Calu3 (cell line): ENCODE measurements around the gene LINC01488. TPM values are rescaled to one million over a fixed set of nuclear protein-coding genes. Genes with fewer than 3 reads are reported as not detected.

ENCODE experiments used
- BruUV-seq: library from RNA; stranded (reverse); fragments of 400-500 nt; replicated peaks from 2 replicates; lab custom pipeline; 2021; lab: Mats Ljungman, UMichigan
- CTCF ChIA-PET: fragments of 300-600 bp; sonication (Branson Sonifier 250); formaldehyde crosslinking; loops from one replicate; lab custom pipeline; 2022; ENCODE audit warnings: antibody characterized with exemption; lab: Charles Lee
- DNase-seq: peaks from one replicate; pipeline ENCODE4 v3.0.0; 2022
- H3K27ac Mint-ChIP-seq: one replicate; pipeline ENCODE4 v1.8.0; 2022; ENCODE audit warnings: mixed read lengths; ENCODE audit not compliant: unreplicated experiment
- H3K27me3 Mint-ChIP-seq: one replicate; pipeline ENCODE4 v1.8.0; 2022; ENCODE audit warnings: mixed read lengths; ENCODE audit not compliant: unreplicated experiment
- H3K36me3 Mint-ChIP-seq: one replicate; pipeline ENCODE4 v1.8.0; 2022; ENCODE audit warnings: mild to moderate bottlenecking, moderate library complexity, mixed read lengths; ENCODE audit not compliant: insufficient read depth, unreplicated experiment
- H3K4me1 Mint-ChIP-seq: one replicate; pipeline ENCODE4 v1.8.0; 2022; ENCODE audit warnings: mild to moderate bottlenecking, low read depth, mixed read lengths; ENCODE audit not compliant: unreplicated experiment
- H3K4me3 Mint-ChIP-seq: one replicate; pipeline ENCODE4 v1.8.0; 2022; ENCODE audit warnings: mild to moderate bottlenecking, low read depth, moderate library complexity, mixed read lengths; ENCODE audit not compliant: unreplicated experiment
- H3K9me3 Mint-ChIP-seq: one replicate; pipeline ENCODE4 v1.8.0; 2022; ENCODE audit warnings: low read depth, mixed read lengths; ENCODE audit not compliant: unreplicated experiment
- CTCF ChIP-seq: fragments of 200-600 bp; IDR thresholded peaks from one replicate; pipeline ENCODE4 v1.8.0; 2022; ENCODE audit warnings: antibody characterized with exemption; ENCODE audit not compliant: unreplicated experiment
- intact Hi-C: fragments of 100-400 bp; cut with micrococcal nuclease; formaldehyde crosslinking; loops from one replicate; pipeline ENCODE4 v1.10.0; 2022; ENCODE audit not compliant: unreplicated experiment
- total RNA-seq: library from RNA; stranded (reverse); gene quantifications from 2 replicates; pipeline ENCODE4 v1.2.3, GENCODE V29; 2022

Gene LINC01488
- total RNA-seq, 1 experiment from 2014 or later, result not detected

- Mint-ChIP-seq H3K27ac (no peak overlapping the region), H3K27me3 (no peaks in the 10 kb centered on the region), H3K4me1 (peaks cover 34% of the 10 kb centered on the region), H3K36me3 (peaks cover 10% of the 10 kb centered on the region), H3K9me3 (no peaks in the 10 kb centered on the region), H3K4me3 (no peak overlapping the region)
- no TSS peak for BruUV-seq
- intact Hi-C loops, result no loop called here
- no peak for TF ChIP-seq CTCF
- DNase-seq, result no peak
- CTCF ChIA-PET, result interaction anchor here (0.6 kb wide), 1 partner anchor 59 kb away, joined by 3 read pairs; no protein-coding TSS in a partner anchor
Measured at GRCh38 chr11:69437876-69438205, 43.6 kb upstream of the LINC01488 start.

- Mint-ChIP-seq H3K9me3 (no peaks in the 10 kb centered on the region), H3K27me3 (no peaks in the 10 kb centered on the region), H3K4me1 (peaks cover 37% of the 10 kb centered on the region), H3K36me3 (peaks cover 16% of the 10 kb centered on the region), H3K27ac (no peak overlapping the region), H3K4me3 (no peak overlapping the region)
- no TSS peak for BruUV-seq
- intact Hi-C loops, result no loop called here
- TF ChIP-seq CTCF, result no peak
- CTCF ChIA-PET, result interaction anchor here (0.6 kb wide), 1 partner anchor 59 kb away, joined by 3 read pairs; no protein-coding TSS in a partner anchor
- no peak for DNase-seq
Measured at GRCh38 chr11:69438286-69438920, 43.1 kb upstream of the LINC01488 start.

DNA sequence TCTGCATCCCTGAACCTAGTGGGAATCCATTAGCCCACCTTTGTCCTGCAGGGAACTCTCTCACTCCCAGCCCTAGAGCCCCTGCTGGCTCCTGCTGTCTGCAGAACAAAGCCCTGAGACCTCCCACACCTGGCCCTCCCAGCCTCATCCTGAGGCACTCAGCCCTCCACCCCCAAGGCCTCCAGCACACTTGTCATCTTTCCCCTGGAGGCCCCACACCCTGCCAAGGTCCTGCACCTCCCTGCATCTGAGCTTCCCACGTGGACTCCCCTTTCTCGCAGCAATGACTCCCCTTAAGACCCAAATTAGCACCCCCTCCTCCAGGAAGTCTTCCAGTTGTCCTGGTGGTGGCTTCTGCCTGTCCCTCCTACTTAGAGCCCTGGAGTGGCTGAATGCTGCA lies 42.3 kb upstream of the LINC01488 start:
- H3K4me3 Mint-ChIP-seq, result no peak overlapping the region
- CTCF ChIA-PET, result no interaction called here
- BruUV-seq, result no TSS peak
- intact Hi-C loops, result no loop called here
- peaks cover 43% of the 10 kb centered on the region for H3K4me1 Mint-ChIP-seq
- H3K27ac Mint-ChIP-seq, result no peak overlapping the region
- H3K36me3 Mint-ChIP-seq, result peaks cover 23% of the 10 kb centered on the region
- no peaks in the 10 kb centered on the region for H3K27me3 Mint-ChIP-seq
- no peak for TF ChIP-seq CTCF
- no peaks in the 10 kb centered on the region for H3K9me3 Mint-ChIP-seq
- no peak for DNase-seq

- Mint-ChIP-seq H3K36me3 (peaks cover 30% of the 10 kb centered on the region), H3K4me3 (no peak overlapping the region), H3K27me3 (no peaks in the 10 kb centered on the region), H3K9me3 (no peaks in the 10 kb centered on the region), H3K4me1 (peaks cover 50% of the 10 kb centered on the region), H3K27ac (no peak overlapping the region)
- CTCF ChIA-PET, result interaction anchor here (0.9 kb wide), 1 partner anchor 35 kb away, joined by 3 read pairs; no protein-coding TSS in a partner anchor
- no TSS peak for BruUV-seq
- DNase-seq, result no peak
- no peak for TF ChIP-seq CTCF
- intact Hi-C loops, result loop anchor here (5.0 kb wide), 2 partner anchors 143 to 202 kb away; partner anchors contain the start of gene CCND1
Measured at GRCh38 chr11:69439651-69440464, 41.6 kb upstream of the LINC01488 start.
